Astrocyte (in vitro differentiated cells and primary cell): ENCODE results near the gene TMEM165.

Source experiments
- EZH2 ChIP-seq: IDR thresholded peaks from 2 replicates; pipeline ENCODE4 v1.6.1; 2012; ENCODE audit warnings: mild to moderate bottlenecking, low read length, inconsistent platforms; ENCODE audit not compliant: insufficient read depth
- TF ChIP-seq, protein P1 (sequence below): IDR thresholded peaks from 2 replicates; pipeline ENCODE4 v1.5.1; 2011; ENCODE audit warnings: low read depth, mild to moderate bottlenecking, inconsistent platforms, low read length, moderate library complexity; ENCODE audit not compliant: insufficient read depth

DNA sequence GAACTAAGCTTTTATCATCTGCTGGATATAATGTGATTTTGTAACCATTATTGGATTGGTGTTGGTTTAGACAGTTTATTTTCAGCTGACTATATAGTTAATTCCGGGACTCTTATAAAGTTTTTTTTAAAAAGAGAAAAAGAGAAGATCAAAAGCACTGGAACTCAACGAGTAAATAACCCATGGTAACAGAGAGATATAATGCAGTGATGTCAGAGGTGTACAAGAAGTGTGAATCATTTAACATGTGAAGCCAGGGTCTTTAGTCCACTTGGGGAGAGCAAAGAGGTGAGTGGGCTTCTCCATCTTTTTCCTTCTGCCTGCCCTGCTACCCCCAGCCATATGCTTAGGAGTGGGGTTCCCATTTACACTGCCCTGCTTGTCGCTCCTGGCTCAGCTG is 3.2 kb downstream of the TMEM165 start:
- TF ChIP-seq, protein P1, sequence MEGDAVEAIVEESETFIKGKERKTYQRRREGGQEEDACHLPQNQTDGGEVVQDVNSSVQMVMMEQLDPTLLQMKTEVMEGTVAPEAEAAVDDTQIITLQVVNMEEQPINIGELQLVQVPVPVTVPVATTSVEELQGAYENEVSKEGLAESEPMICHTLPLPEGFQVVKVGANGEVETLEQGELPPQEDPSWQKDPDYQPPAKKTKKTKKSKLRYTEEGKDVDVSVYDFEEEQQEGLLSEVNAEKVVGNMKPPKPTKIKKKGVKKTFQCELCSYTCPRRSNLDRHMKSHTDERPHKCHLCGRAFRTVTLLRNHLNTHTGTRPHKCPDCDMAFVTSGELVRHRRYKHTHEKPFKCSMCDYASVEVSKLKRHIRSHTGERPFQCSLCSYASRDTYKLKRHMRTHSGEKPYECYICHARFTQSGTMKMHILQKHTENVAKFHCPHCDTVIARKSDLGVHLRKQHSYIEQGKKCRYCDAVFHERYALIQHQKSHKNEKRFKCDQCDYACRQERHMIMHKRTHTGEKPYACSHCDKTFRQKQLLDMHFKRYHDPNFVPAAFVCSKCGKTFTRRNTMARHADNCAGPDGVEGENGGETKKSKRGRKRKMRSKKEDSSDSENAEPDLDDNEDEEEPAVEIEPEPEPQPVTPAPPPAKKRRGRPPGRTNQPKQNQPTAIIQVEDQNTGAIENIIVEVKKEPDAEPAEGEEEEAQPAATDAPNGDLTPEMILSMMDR, result no peak
- TF ChIP-seq EZH2, result no peak
